ENCODE results near the gene AP2M1. TPM values are rescaled to one million over a fixed set of nuclear protein-coding genes. Genes with fewer than 3 reads are reported as not detected.

The AP2M1 gene
- total RNA-seq, 2 donors from 2014 or later: 53.4 to 70.9 TPM

DNA sequence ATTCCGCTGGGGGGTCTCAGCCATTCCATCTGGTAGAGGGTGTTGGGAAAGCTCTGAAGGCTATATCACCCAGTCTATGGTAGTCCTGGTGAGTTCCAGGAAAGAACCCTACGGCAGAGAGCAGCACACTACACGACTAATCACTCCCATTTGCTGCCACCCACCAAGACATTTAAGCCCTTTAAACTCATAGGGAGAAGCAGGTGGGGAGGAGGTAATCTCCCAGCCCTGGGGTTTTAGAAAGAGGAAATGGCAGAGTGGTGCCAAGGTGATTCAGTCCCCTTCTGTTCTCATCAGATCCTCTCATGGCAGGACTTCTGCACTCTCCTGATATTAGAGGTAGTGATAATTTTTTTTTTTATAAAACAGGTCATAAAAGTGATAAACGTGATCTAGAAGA lies 44.2 kb downstream of the AP2M1 start:
- no peak overlapping the region for H3K4me3 ChIP-seq
- WGBS, 2 donors: 58 to 63% methylated on average over 4 of the region's 4 CpGs
- no peak overlapping the region for H3K27ac ChIP-seq
- H3K4me1 ChIP-seq: no peaks in the 10 kb centered on the region
- H3K9me3 ChIP-seq: no peaks in the 10 kb centered on the region
- no peaks in the 10 kb centered on the region for H3K36me3 ChIP-seq (replicated peaks in 1 of 2; ENCODE audit: insufficient read depth in 1 of 2, low read depth in 2 of 2)
- peaks cover 0 to 3% of the 10 kb centered on the region in 2 donors for H3K27me3 ChIP-seq
- TF ChIP-seq POLR2A (IDR thresholded peaks at IDR 0.05) (no peak), CTCF (IDR thresholded peaks at IDR 0.05) (no peak)
- DNase-seq (no peak), ATAC-seq (no peak)
- intact Hi-C loops (cut with DNase I): no loop called here

- Histone ChIP-seq H3K27me3 (peaks cover 0 to 3% of the 10 kb centered on the region in 2 donors), H3K36me3 (replicated peaks in 1 of 2; ENCODE audit: insufficient read depth in 1 of 2, low read depth in 2 of 2) (no peaks in the 10 kb centered on the region), H3K9me3 (no peaks in the 10 kb centered on the region), H3K4me3 (no peak overlapping the region), H3K4me1 (no peaks in the 10 kb centered on the region), H3K27ac (no peak overlapping the region)
- 48 to 55% methylated on average over 3 of the region's 3 CpGs for WGBS, 2 donors
- ATAC-seq (no peak), DNase-seq (no peak)
- intact Hi-C loops (cut with DNase I): no loop called here
- TF ChIP-seq POLR2A (IDR thresholded peaks at IDR 0.05) (no peak), CTCF (IDR thresholded peaks at IDR 0.05) (no peak)
Measured at GRCh38 chr3:184222521-184222920, 47.9 kb downstream of the AP2M1 start.

DNA sequence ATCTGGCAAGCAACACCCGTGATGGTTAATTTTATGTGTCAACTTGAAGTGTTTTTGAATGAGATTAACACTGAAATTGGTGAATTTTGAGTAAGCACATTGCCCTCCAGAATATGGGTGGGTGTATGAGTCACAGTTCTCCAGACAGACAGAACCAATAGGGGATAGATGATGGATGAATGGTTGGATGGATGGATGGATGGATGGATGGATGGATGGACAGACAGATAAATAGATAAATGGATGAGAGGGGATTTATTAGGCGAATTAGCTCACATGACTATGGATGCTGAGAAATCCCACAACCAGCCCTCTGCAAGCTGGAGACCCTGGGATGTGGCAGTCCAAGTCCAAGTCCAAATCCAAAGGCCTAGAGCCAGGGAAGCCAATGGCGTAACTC lies 49.3 kb downstream of the AP2M1 start:
- TF ChIP-seq CTCF (IDR thresholded peaks at IDR 0.05): no peak
- no peak for TF ChIP-seq POLR2A (IDR thresholded peaks at IDR 0.05)
- no peak overlapping the region for H3K27ac ChIP-seq
- H3K9me3 ChIP-seq: no peaks in the 10 kb centered on the region
- intact Hi-C loops (cut with DNase I): no loop called here
- peaks cover 3% of the 10 kb centered on the region for H3K4me1 ChIP-seq
- no peak overlapping the region for H3K4me3 ChIP-seq
- H3K27me3 ChIP-seq: peaks cover 0 to 3% of the 10 kb centered on the region in 2 donors
- ATAC-seq (no peak), DNase-seq (no peak)
- no peaks in the 10 kb centered on the region for H3K36me3 ChIP-seq (replicated peaks in 1 of 2; ENCODE audit: insufficient read depth in 1 of 2, low read depth in 2 of 2)
- 69 to 77% methylated on average over 3 of the region's 3 CpGs for WGBS, 2 donors

DNA sequence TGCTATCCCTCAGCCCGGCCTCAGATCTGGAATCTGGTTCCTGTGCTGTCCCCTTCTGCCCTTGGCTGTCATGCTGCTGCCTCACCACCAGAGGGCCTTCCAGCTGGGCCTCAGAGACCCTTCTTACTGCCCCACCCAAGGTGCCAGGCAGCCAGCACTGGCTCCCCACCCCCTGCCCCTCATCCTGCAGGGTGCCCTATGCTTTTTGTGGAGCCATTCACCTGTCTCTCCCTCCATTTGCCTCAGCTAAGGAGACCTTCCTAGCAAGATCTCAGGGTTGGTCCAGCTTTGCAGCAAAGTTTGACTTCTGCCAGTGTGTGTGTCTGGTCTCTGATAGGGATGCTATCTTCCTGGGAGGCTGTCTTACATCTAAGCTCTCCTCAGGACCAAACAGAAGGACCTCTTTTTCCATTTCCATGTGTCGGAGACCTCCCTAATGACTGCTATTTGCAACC lies 52.9 kb downstream of the AP2M1 start:
- Histone ChIP-seq H3K27me3 (peaks cover 0 to under 1% of the 10 kb centered on the region in 2 donors), H3K4me3 (no peak overlapping the region), H3K27ac (no peak overlapping the region), H3K9me3 (no peaks in the 10 kb centered on the region), H3K4me1 (peaks cover 25% of the 10 kb centered on the region), H3K36me3 (replicated peaks in 1 of 2; ENCODE audit: insufficient read depth in 1 of 2, low read depth in 2 of 2) (no peaks in the 10 kb centered on the region)
- peak; percentile 52 to 85 (median 71) for TF ChIP-seq CTCF (IDR thresholded peaks at IDR 0.05)
- no peak for TF ChIP-seq POLR2A (IDR thresholded peaks at IDR 0.05)
- 8 to 44% methylated on average over 1 to 2 of the region's 2 CpGs for WGBS, 2 donors
- intact Hi-C loops (cut with DNase I): no loop called here
- ATAC-seq (no peak), DNase-seq (peak in 3 of 4 donors; percentile 33 to 48 (median 42))

- Histone ChIP-seq H3K4me3 (no peak overlapping the region), H3K9me3 (no peaks in the 10 kb centered on the region), H3K27me3 (no peaks in the 10 kb centered on the region), H3K36me3 (replicated peaks in 1 of 2; ENCODE audit: insufficient read depth in 1 of 2, low read depth in 2 of 2) (no peaks in the 10 kb centered on the region), H3K27ac (no peak overlapping the region), H3K4me1 (peaks cover 25% of the 10 kb centered on the region)
- intact Hi-C loops (cut with DNase I): no loop called here
- no peak for TF ChIP-seq CTCF (IDR thresholded peaks at IDR 0.05)
- no peak for TF ChIP-seq POLR2A (IDR thresholded peaks at IDR 0.05)
- ATAC-seq: no peak
- WGBS, 2 donors: 35 to 56% methylated on average over 11 to 12 of the region's 12 CpGs
- DNase-seq: no peak
Measured at GRCh38 chr3:184228376-184229137, 53.9 kb downstream of the AP2M1 start.

All from body of pancreas (tissue), 4 donors.